ENCODE data around the gene MYL3. TPM values are rescaled to one million over a fixed set of nuclear protein-coding genes. Genes with fewer than 3 reads are reported as not detected.
"Not testable (repeated sequence)": the region's sequence is repeated elsewhere in the genome, so short reads cannot be mapped to it uniquely, and the experiment has no call there.

MYL3 gene
- 3,804 TPM for total RNA-seq
- long read RNA-seq, transcript MYL3-201 (7 exons, 924 nt), result major isoform, 1,036 of 1,534 reads
- long read RNA-seq, transcript MYL3-202 (6 exons, 1,012 nt), result minor isoform, 245 of 1,534 reads
- long read RNA-seq, partial matches to known transcripts, result 94 of 1,534 reads
- long read RNA-seq, other reads (novel, unspliced or antisense), result 159 of 1,534 reads

- intact Hi-C loops (cut with DNase I), result loop anchor here (1.0 to 5.0 kb wide), 2 partner anchors 171 to 297 kb away; partner anchors contain the start of genes ALS2CL and LRRC2
- peak; percentile 83 for DNase-seq (ENCODE audit: low spot score)
Observed at GRCh38 chr3:46863261-46863782, at the start of gene MYL3. MYL3 (minus strand) TSS chr3:46863444; CDS start chr3:46863390, 54 bp downstream.

GRCh38 chr3:46912986-46913385 lies 49.7 kb upstream of the MYL3 start:
- no peak for DNase-seq (ENCODE audit: low spot score)
- intact Hi-C loops (cut with DNase I), result no loop called here

DNA sequence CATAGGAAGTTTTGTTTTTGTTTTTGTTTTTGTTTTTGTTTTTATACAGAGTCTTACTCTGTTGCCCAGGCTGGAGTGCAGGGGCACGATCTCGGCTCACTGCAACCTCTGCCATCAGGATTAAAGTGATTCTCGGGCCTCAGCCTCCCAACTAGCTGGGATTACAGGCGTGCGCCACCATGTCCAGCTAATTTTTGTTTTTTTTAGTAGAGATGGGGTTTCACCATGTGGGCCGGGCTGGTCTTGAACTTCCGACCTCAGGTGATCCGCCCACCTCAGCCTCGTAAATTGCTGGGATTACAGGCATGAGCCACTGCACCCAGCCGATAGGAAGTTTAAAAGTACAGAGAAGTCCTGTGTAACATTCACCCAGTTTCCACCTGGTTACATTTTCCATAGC lies 47.7 kb upstream of the MYL3 start:
- intact Hi-C loops (cut with DNase I), result not testable (repeated sequence)
- DNase-seq (ENCODE audit: low spot score), result peak; percentile 12

GRCh38 chr3:46910166-46910760 lies 47.0 kb upstream of the MYL3 start:
- DNase-seq (ENCODE audit: low spot score), result no peak
- intact Hi-C loops (cut with DNase I), result no loop called here

- intact Hi-C loops (cut with DNase I), result loop anchor here (1.0 kb wide), 2 partner anchors 42 to 204 kb away; no protein-coding TSS in a partner anchor
- DNase-seq (ENCODE audit: low spot score), result peak; percentile 89
Observed at GRCh38 chr3:46909535-46910161, 46.4 kb upstream of the MYL3 start.

GRCh38 chr3:46908986-46909534 lies 45.8 kb upstream of the MYL3 start:
- peak; percentile 15 for DNase-seq (ENCODE audit: low spot score)
- intact Hi-C loops (cut with DNase I), result loop anchor here (1.0 kb wide), 2 partner anchors 42 to 204 kb away; no protein-coding TSS in a partner anchor

DNA sequence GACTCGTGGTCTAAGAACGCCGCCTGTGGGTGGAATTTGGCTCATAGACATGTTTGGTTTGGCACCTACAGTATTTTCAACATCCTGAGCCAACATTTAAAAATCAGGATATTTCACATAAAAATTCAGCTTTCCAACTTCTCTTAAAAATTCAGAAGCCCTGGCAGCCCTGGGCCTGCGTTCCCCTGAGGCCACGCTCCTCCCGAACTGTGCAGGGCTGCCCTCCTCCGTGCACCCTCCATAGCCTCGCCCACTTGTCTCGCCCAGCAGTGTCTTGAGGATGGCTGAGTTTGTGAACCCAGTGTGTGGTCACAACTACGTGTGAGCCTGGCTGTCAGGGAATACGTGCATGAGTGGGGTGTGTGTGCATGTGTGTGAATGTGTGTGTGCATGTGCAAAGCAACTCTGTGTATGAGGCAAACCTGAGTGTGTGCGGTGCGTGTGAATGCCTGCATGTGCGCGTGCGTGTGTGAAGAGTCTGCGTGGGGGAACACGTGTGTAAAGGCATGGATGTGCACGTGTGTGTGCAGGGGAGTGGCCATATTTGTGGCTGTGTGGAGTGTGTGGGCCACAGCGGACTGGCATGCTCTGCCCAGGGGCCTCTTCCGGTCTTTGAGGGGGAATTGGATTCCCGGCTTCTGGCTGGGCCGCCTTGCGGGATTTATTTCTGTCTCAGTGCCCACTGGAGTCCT lies 45.2 kb upstream of the MYL3 start:
- intact Hi-C loops (cut with DNase I), result no loop called here
- DNase-seq (ENCODE audit: low spot score), result peak; percentile 44

GRCh38 chr3:46907960-46908293 lies 44.7 kb upstream of the MYL3 start:
- intact Hi-C loops (cut with DNase I), result no loop called here
- no peak for DNase-seq (ENCODE audit: low spot score)

GRCh38 chr3:46907271-46907670 lies 44.0 kb upstream of the MYL3 start:
- peak; percentile 38 for DNase-seq (ENCODE audit: low spot score)
- intact Hi-C loops (cut with DNase I), result no loop called here

DNA sequence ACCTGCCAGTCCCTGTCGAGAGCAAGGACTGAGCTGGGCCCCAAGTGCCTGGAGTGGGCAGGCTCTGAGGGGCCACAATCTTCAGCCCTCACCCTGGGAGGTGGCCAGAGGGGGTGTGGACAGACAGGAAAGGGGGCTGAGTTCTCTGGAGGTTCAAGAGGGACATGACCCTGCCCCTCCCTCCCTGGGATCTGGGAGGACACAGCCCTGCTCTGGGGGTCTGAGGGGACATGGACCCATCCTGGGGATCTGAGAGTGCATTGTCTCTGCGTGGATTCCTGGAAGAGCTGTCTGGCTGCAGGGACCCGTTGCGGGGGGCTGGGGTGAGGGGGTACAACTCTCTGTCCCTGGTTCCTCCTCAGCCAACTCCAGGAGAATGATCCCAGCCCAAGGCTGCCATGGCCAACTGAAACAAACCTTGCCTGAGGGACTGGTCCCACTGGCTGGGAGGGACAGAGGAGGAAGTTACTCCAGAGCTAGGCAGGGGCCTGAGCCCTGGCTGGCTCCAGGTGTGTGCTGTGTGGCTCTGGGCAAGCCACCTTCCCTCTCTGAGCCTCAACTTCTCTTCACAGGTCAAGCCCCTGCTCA lies 43.3 kb upstream of the MYL3 start:
- intact Hi-C loops (cut with DNase I), result no loop called here
- peak; percentile 71 for DNase-seq (ENCODE audit: low spot score)

GRCh38 chr3:46905661-46906451 lies 42.6 kb upstream of the MYL3 start:
- intact Hi-C loops (cut with DNase I), result no loop called here
- DNase-seq (ENCODE audit: low spot score), result peak; percentile 70

- intact Hi-C loops (cut with DNase I), result no loop called here
- peak; percentile 12 for DNase-seq (ENCODE audit: low spot score)
Observed at GRCh38 chr3:46905213-46905560, 41.9 kb upstream of the MYL3 start.

DNA sequence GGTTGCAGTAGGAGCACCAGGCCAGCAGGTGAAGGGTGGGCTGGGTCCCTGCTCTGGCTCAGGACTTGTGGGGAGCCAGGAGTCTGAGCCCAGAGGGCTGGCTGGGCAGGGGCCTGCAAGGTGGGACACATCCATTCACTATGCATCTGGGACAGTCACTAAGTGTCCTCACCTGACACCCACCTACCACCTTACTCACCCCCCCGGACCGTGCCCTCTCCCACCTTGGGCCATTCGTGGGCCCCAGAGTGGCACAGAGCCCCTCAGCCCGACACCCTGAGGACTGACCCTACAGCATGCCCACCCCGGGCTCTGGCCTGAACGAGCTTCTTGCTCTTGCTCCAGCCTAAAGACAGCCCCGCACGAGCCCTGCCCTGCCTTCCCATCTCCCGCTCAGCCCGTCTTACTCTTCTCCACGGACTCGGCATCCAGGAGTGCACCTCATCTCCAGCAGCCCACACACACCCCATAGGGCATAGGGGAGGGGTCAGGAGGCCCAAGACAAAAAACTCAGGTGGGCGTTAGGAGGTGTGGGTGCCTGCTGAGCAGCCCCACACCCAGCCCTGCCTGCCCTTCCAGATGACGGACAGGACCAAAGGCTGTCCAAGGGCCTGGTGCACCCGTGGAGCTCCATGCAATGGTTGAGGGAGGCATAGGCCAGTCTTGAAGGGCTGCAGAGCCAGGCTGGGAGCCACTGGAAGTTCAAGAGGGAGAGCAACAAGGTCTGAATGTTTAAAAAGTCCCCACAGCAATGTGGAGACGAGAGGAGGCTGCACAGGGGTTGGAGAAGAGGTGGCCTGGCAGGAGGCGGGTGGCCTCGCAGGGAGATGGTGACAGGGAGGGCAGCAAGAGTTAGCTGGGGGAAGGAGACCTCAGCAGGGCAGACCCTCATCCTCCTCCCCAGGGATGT lies 41.3 kb upstream of the MYL3 start:
- DNase-seq (ENCODE audit: low spot score), result peak; percentile 69
- intact Hi-C loops (cut with DNase I), result no loop called here

DNA sequence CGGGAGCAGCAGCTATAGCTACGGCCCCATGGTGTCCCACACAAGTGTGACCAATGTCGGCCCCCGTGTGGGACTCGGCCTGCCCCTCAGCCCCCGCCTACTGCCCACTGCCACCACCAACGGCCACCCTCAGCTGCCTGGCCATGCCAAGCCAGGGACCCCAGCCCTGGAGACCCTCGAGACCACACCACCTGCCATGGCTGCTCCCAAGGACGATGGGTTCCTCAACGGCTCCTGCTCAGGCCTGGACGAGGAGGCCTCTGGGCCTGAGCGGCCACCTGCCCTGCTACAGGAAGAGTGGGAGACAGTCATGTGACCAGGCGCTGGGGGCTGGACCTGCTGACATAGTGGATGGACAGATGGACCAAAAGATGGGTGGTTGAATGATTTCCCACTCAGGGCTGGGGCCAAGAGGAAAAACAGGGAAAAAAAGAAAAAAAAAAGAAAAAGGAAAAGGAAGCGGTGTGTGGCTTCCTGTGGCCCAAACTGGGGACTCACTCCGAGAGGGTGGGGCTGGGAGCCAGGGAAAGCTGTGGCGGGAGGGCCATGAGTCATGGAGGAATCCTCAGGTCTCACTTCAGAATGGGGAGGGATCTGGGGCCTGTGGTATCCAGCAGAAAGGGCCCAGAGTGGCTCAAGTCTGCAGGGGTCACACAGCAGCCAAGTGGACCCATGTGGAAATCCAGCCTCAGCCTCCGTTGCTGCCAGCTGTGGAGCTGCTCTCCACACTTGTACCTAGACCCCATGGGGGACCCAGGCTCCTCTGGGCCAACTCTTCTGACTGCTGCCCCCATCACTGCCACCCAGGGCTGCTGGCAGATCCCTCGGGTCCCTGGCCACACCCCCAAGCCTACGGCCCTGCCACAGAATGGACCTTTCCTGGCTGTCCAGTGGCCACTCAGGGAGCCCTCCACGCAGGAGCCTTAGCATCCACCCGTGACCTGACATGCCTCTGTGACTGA lies 40.4 kb upstream of the MYL3 start:
- DNase-seq (ENCODE audit: low spot score), result peak; percentile 73

GRCh38 chr3:46902188-46902631 lies 39.0 kb upstream of the MYL3 start:
- intact Hi-C loops (cut with DNase I), result no loop called here
- no peak for DNase-seq (ENCODE audit: low spot score)

More for the DNA sequence above, 40.4 kb upstream of the MYL3 start:
- intact Hi-C loops (cut with DNase I), result no loop called here

DNA sequence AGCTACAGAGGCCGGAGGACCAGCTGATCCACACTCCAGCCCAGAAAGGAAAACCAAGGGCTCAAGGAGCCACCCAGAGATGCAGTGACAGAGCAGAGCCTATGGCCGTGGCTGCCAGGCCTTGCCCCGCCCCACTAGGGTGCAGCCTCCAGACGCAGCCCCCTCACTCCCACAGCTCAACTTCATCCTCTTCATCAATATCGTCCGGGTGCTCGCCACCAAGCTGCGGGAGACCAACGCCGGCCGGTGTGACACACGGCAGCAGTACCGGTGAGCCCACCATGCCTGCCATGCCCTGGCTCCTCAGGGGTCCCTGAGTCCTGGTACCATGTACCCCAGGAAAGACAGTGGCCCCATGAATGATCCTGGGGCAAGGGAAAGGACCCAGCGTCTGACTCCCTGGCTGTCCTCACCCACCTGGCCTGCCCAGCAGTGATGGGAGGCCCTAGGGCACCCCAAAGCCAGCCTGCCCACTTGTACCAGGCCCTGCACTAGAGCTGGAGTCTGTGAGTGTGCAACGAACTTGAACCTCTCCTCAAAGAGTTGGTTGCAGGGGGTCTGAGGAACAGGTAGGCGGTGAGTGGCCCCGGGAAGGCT lies 38.4 kb upstream of the MYL3 start:
- intact Hi-C loops (cut with DNase I), result no loop called here
- peak; percentile 57 for DNase-seq (ENCODE audit: low spot score)

Data from cardiac septum (tissue), 1 donor.